ENCODE data around the gene ARMC7.
"Not testable (repeated sequence)": the region's sequence is repeated elsewhere in the genome, so short reads cannot be mapped to it uniquely, and the experiment has no call there.

The ARMC7 gene

GRCh38 chr17:75109407-75110233 is at the start of gene ARMC7:
ARMC7 (plus strand) TSS chr17:75109969; CDS start chr17:75110289, 320 bp downstream.
- in situ Hi-C loops (cut with HindIII; ENCODE audit: low sequenced_read_pairs) = no loop called here

DNA sequence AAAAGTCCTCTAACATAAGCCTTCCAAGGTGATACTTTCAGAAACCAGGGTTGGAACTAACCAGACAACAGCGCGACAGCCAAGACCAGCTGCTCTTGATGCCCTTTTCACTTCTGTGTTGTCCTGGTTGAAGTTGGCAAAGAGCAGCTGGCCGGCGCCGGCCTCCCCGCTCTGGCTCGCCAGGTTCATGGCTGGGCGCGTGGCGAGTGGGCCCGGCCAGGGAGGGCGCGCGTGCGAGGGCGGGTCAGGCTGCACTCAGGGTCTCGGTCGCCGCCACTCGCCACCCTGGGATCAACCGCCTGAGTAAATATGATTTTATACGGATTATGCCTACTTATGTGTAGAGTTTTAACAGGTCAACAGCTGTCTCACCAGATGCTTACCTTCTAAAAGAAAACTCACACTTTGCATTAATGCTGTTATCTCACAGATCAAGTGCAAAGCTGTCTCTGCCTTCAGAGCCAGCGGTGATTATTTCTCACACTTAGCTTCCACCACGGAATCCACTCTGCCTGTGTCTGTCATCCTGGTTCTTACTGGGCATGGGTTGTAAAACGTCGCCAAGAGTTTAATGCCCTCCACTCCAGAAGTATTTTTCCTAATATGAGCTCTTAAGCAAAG is 49.2 kb upstream of the ARMC7 start:
- in situ Hi-C loops (cut with HindIII; ENCODE audit: low sequenced_read_pairs) = no loop called here

DNA sequence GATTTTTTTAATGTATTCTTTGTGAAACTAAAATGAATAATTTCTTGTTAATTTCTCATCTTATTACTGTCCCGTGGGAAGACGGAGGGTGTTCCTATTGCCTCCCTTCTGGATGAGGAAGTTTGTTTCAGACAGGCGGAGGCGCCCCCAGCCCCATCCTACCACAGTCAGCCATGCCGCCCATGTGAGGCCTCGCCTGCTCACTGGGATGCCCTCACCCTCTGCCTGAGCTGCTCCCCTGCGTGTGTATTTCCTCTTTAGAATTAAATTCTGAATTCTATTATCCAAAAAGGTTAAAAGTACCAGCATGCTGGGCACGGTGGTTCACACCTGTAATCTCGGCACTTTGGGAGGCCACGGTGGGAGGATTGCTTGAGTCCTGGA is 48.7 kb upstream of the ARMC7 start:
- in situ Hi-C loops (cut with HindIII; ENCODE audit: low sequenced_read_pairs) = no loop called here

DNA sequence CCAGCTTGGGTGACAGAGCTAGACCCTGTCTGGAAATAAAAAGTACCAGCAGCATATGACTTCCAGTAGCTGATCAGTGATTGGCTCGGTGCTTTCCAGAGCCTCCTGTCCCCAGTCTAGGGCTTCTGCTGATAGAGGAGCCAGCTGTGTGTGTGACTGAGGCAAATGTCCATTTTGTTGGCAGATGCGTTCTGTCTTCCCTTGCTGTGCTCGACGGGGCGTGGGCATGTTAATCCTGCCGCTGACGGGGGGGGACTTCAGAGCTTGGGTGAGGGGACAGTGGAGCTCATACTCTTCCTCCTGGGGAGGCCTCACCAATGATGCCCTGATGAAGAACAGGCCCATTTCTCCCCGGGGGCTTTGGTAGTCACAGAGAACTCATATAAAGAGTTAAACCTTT is 48.2 kb upstream of the ARMC7 start:
- in situ Hi-C loops (cut with HindIII; ENCODE audit: low sequenced_read_pairs) = no loop called here

GRCh38 chr17:75063201-75063600 is 46.6 kb upstream of the ARMC7 start:
- in situ Hi-C loops (cut with HindIII; ENCODE audit: low sequenced_read_pairs) = no loop called here

DNA sequence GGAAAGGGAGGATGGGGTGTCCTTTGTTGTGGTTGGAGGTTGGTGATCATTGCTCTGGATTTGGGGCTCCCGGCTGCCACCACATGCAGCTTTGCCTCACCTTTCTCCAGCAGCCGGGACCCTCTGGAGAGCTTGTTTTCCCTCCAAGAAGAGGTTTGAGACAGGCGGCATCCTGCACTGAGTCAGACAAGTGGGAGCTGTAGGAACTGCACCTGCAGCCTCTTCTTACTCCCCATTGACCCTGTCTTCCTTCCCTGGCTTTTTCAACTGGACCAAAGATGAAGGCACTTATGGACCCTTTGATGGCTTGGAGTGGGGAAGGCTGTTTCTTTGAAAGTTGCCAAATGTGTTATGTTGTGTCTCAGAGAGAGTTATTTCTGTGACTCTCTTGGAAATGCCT is 46.1 kb upstream of the ARMC7 start:
- in situ Hi-C loops (cut with HindIII; ENCODE audit: low sequenced_read_pairs) = no loop called here

GRCh38 chr17:75064040-75064439 is 45.7 kb upstream of the ARMC7 start:
- in situ Hi-C loops (cut with HindIII; ENCODE audit: low sequenced_read_pairs) = no loop called here

DNA sequence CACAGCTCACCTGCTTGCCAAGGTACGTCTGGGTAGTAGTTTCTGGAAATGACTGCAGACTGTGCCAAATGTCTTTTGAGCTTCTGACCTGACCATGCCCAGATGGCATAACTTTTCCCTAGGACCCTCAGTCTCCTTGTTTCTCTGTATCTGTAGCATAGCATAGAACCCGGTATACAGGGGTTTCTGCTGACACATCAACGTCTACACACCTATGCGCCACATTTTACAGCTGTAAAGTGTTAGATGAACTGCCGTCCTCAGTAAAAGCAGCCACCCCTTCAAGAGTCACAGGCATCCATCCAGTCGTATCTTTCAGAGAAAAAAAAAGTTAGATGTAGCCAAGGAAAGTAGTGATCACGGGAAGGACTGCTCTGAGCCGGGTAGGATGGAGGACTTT is 45.3 kb upstream of the ARMC7 start:
- in situ Hi-C loops (cut with HindIII; ENCODE audit: low sequenced_read_pairs) = no loop called here

- in situ Hi-C loops (cut with HindIII; ENCODE audit: low sequenced_read_pairs) = no loop called here
Measured at GRCh38 chr17:75064867-75065561, 44.8 kb upstream of the ARMC7 start.

GRCh38 chr17:75065562-75066151 is 44.1 kb upstream of the ARMC7 start:
- in situ Hi-C loops (cut with HindIII; ENCODE audit: low sequenced_read_pairs) = no loop called here

DNA sequence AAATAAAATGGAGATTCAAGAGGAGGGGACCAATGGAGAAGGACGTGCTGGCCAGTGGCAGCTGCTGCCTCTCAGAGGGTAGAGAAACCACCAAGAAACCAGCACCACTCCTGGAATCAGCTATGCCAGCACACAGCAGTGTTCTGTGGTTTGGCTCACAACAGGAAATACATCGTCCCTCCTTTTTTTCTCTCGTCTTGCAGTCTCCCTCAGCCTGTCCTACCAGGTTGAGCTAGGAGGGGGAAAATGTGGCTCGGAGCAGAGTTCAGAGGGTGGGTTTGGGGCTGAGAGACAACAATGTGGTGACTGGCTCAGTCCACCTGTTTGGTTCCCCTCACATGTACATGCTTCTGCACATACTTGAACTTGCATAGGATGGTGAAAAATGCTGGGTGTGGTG is 41.9 kb upstream of the ARMC7 start:
- in situ Hi-C loops (cut with HindIII; ENCODE audit: low sequenced_read_pairs) = no loop called here

DNA sequence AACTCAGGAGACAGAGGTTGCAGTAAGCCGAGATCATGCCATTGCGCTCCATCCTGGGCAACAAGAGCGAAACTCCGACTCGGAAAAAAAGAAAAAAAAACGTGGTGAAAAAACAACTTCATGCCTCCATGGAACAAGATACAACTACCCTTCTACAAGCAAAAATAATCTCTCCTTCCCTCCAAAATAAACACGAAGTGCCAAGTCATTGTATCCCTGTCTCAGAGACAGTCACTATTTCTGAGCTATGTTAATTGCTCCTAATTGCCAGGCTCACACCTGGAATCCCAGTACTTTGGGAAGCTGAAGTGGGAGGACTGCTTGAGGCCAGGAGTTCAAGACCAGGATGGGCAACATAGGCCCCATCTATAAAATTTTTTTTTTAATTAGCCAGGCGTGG is 41.0 kb upstream of the ARMC7 start:
- in situ Hi-C loops (cut with HindIII; ENCODE audit: low sequenced_read_pairs) = no loop called here

GRCh38 chr17:75069783-75070182 is 40.0 kb upstream of the ARMC7 start:
- in situ Hi-C loops (cut with HindIII; ENCODE audit: low sequenced_read_pairs) = no loop called here

DNA sequence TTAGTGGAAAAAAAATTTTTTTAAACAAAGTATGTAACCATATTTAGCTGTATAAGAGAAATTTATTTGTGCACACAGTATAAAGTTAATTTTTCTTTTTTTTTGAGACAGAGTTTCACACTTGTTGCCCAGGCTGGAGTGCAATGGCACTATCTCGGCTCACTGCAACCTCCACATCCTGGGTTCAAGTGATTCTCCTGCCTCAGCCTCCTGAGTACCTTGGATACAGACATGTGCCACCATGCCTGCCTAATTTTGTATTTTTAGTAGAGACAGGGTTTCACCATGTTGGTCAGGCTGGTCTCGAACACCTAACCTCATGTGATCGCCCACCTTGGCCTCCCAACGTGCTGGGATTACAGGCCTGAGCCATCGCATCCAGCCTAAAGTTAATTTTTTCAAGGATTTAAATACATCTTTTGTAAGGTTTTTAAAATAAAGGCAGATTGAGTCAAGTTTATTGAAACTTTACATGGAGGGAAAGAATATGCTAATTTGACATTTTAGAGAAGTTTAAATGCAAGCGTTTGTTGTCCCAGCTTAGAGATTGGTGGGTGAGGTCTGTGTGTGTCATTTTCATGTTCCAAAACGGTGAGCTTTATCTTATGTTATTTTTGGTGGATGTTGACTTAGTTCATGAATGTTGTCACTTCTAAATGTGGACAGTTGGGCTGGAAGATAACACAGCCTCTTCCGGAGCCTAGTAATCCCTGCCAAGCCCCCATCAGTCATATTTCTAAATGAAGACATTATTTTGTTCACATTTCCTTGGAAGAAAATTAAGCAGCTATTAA is 38.1 kb upstream of the ARMC7 start:
- in situ Hi-C loops (cut with HindIII; ENCODE audit: low sequenced_read_pairs) = not testable (repeated sequence)

DNA sequence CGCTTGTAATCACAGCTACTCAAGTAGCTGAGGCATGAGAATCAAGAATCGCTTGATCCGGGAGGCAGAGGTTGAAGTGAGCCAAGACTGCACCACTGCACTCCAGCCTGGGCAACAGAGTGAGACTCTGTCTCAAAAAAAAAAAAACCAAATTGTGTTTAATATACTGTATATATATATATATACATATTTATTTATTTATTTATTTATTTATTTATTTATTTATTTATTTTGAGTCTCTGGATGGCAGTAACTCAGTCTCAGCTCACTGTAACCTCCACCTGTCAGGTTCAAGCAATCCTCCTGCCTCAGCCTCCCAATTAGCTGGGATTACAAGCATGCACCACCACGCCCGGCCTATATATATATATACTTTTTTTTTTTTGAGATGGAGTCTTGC is 36.9 kb upstream of the ARMC7 start:
- in situ Hi-C loops (cut with HindIII; ENCODE audit: low sequenced_read_pairs) = not testable (repeated sequence)

DNA sequence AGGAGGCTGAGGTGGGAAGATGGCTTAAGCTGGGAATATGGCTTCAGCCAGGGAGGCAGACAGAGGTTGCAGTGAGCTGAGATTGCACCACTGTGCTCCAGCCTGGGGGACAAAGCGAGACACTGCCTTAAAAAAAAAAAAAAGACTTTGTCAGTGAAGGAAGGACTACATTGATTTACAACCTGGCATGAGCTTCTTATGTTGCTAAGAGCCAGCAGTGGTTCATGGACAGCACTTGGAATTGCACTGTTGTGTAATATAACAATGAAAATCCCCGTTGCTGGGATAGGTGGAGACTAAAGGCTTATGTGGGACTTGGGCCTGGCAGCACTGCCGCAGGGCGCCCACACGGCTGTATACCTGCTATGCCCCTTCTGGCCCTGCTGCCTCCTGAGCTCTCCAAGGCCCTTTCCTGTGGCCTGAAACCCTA is 36.1 kb upstream of the ARMC7 start:
- in situ Hi-C loops (cut with HindIII; ENCODE audit: low sequenced_read_pairs) = no loop called here

DNA sequence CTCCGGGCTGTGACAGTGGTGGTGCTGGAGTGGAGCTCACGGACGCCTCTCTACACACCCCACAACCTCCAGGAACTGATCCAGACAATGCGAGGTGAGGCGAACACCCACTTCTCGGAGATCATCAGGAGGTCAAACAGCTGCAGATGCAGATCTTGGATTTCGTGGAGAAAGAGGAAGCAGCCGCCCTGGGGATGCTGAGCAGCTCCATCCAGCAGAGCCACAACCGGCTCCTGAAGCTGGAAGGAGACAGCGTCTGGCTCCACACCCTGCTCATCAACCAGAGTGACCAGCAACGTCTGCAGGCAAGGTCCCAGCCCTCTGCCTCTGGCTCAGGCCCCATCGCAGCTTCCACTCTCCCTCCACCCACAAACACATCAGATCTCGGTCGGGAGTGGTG is 35.2 kb upstream of the ARMC7 start:
- in situ Hi-C loops (cut with HindIII; ENCODE audit: low sequenced_read_pairs) = no loop called here

- in situ Hi-C loops (cut with HindIII; ENCODE audit: low sequenced_read_pairs) = no loop called here
Measured at GRCh38 chr17:75075597-75076336, 34.0 kb upstream of the ARMC7 start.

- in situ Hi-C loops (cut with HindIII; ENCODE audit: low sequenced_read_pairs) = no loop called here
Measured at GRCh38 chr17:75077072-75077495, 32.7 kb upstream of the ARMC7 start.
